Spleen (tissue), 13 donors: ENCODE measurements around the gene PDXDC1. TPM values are rescaled to one million over a fixed set of nuclear protein-coding genes. Genes with fewer than 3 reads are reported as not detected.
"Not testable (repeated sequence)": the region's sequence is repeated elsewhere in the genome, so short reads cannot be mapped to it uniquely, and the experiment has no call there.

Experiments used
- DNase-seq: peaks from one replicate; pipeline ENCODE4 v3.0.0-alpha.2; 2020
- H3K27ac ChIP-seq, 8 donors: fragments of 200-600 bp; sonication (generic) in 7 of 8; 1 replicate in 4 of 8; 2 replicates in 4 of 8; pipeline versions ENCODE4 v1.5.0 to v1.8.0; 2016 to 2021; ENCODE audit warnings: inconsistent platforms in 4 of 8, mild to moderate bottlenecking in 4 of 8, moderate library complexity in 1 of 8
- H3K27me3 ChIP-seq, 7 donors: fragments of 200-600 bp; sonication (generic) in 6 of 7; replicated peaks in 1 of 7; 1 replicate in 4 of 7; 2 replicates in 3 of 7; pipeline versions ENCODE4 v1.5.0 to v1.8.0; 2016 to 2021; ENCODE audit warnings: inconsistent platforms in 3 of 7, mild to moderate bottlenecking in 1 of 7
- H3K36me3 ChIP-seq, 6 donors: fragments of 200-600 bp; sonication (generic) in 5 of 6; 1 replicate in 4 of 6; 2 replicates in 2 of 6; pipeline versions ENCODE4 v1.5.0 to v1.8.0; 2016 to 2021; ENCODE audit warnings: inconsistent platforms in 2 of 6
- H3K4me1 ChIP-seq, 6 donors: fragments of 200-600 bp; sonication (generic) in 5 of 6; 1 replicate in 3 of 6; 2 replicates in 3 of 6; pipeline versions ENCODE4 v1.5.0 to v1.8.0; 2016 to 2021; ENCODE audit warnings: inconsistent platforms in 3 of 6
- H3K4me3 ChIP-seq, 8 donors: fragments of 200-600 bp; sonication (generic) in 7 of 8; 1 replicate in 4 of 8; 2 replicates in 4 of 8; pipeline versions ENCODE4 v1.5.0 to v1.8.0; 2016 to 2021; ENCODE audit warnings: inconsistent platforms in 4 of 8, mild to moderate bottlenecking in 4 of 8, moderate library complexity in 2 of 8
- H3K9me3 ChIP-seq, 8 donors: fragments of 200-600 bp; sonication (generic) in 7 of 8; 1 replicate in 4 of 8; 2 replicates in 4 of 8; pipeline versions ENCODE4 v1.5.0 to v1.8.0; 2016 to 2021; ENCODE audit warnings: inconsistent platforms in 4 of 8
- POLR2A ChIP-seq, 3 donors: fragments of 450-650 bp; IDR thresholded peaks; one replicate each; pipeline ENCODE4 v1.5.1; 2017; ENCODE audit warnings: antibody characterized with exemption in 3 of 3, mild to moderate bottlenecking in 1 of 3
- POLR2AphosphoS5 ChIP-seq, 3 donors: sonication (generic); formaldehyde crosslinking; IDR thresholded peaks; one replicate each; pipeline ENCODE4 v1.5.1; 2017; ENCODE audit warnings: antibody characterized with exemption in 3 of 3
- WGBS, 5 donors: extraction: QIAGEN DNeasy Blood & Tissue Kit in 3 of 5; methylation state at CpG; one replicate each; pipeline versions ENCODE4 v1.1.5 to v1.1.7; 2013 to 2018; 5-methylcytosine and 5-hydroxymethylcytosine counted together
- intact Hi-C: fragments of 100-400 bp; cut with DNase I; formaldehyde crosslinking; loops from one replicate; pipeline ENCODE4 v1.15.0; 2023; ENCODE audit warnings: low total_unique reads
- long read RNA-seq, 2 donors: transcript quantifications; one replicate each; lab custom pipeline, GENCODE V29; 2026
- polyA plus RNA-seq, 3 donors: library from polyadenylated mRNA; stranded (reverse); fragments of 200-250 nt; gene quantifications; one replicate each; pipeline ENCODE4 v1.2.1, GENCODE V29; 2013
- total RNA-seq, 7 donors: library from RNA; depleted of rRNA in 3 of 7; stranded (reverse); fragments of >200 nt in 3 of 7; fragmentation: NEBNext Ultra II Directional in 4 of 7; extraction: Animal tissue kit (Norgen Biotek cat#: 25700) in 4 of 7; gene quantifications; one replicate each; pipeline versions ENCODE4 v1.1.0 to v1.2.1, GENCODE V29; 2016 to 2021
- TF ChIP-seq, protein P1 (sequence below), 11 experiments: fragments of 200-600 bp in 7 of 11; fragments of 450-650 bp in 4 of 11; sonication (generic) in 4 of 11; IDR thresholded peaks in 8 of 11; conservative IDR thresholded peaks in 3 of 11; 1 replicate in 7 of 11; 2 replicates in 4 of 11; pipeline versions ENCODE4 v1.4.0 to v1.8.0; 2016 to 2021; ENCODE audit warnings: antibody characterized with exemption in 11 of 11, inconsistent platforms in 4 of 11, mild to moderate bottlenecking in 1 of 11
- donor health status: healthy with polysubstance abuse.
- donor health status: DM: no; HTN: no; CAD: no; lungs with moderate emphysema.
- donor health status: DM: no; HTN: no; CAD: no.
- donor health status: Bipolar disorder and iron deficiency.
- donor health status: healthy.
- donor health status: DM: no; HTN: no; CAD: no.
- donor health status: DM: yes; HTN: yes; CAD: no.

Gene PDXDC1, protein sequence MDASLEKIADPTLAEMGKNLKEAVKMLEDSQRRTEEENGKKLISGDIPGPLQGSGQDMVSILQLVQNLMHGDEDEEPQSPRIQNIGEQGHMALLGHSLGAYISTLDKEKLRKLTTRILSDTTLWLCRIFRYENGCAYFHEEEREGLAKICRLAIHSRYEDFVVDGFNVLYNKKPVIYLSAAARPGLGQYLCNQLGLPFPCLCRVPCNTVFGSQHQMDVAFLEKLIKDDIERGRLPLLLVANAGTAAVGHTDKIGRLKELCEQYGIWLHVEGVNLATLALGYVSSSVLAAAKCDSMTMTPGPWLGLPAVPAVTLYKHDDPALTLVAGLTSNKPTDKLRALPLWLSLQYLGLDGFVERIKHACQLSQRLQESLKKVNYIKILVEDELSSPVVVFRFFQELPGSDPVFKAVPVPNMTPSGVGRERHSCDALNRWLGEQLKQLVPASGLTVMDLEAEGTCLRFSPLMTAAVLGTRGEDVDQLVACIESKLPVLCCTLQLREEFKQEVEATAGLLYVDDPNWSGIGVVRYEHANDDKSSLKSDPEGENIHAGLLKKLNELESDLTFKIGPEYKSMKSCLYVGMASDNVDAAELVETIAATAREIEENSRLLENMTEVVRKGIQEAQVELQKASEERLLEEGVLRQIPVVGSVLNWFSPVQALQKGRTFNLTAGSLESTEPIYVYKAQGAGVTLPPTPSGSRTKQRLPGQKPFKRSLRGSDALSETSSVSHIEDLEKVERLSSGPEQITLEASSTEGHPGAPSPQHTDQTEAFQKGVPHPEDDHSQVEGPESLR
- total RNA-seq (10 to 100 TPM; 51.0 to 80.7 (median 72.4) TPM), polyA plus RNA-seq (10 to 100 TPM; 17.7 to 29.6 (median 18.6) TPM)
- long read RNA-seq, donor 1, full-length matches to known transcripts: 5 of 10 reads
- long read RNA-seq, donor 1, partial matches to known transcripts: 0 of 10 reads
- long read RNA-seq, donor 1, other reads (novel, unspliced or antisense): 5 of 10 reads
- long read RNA-seq, donor 2, full-length matches to known transcripts: 5 of 5 reads
- long read RNA-seq, donor 2, partial matches to known transcripts: 0 of 5 reads
- long read RNA-seq, donor 2, other reads (novel, unspliced or antisense): 0 of 5 reads

DNA sequence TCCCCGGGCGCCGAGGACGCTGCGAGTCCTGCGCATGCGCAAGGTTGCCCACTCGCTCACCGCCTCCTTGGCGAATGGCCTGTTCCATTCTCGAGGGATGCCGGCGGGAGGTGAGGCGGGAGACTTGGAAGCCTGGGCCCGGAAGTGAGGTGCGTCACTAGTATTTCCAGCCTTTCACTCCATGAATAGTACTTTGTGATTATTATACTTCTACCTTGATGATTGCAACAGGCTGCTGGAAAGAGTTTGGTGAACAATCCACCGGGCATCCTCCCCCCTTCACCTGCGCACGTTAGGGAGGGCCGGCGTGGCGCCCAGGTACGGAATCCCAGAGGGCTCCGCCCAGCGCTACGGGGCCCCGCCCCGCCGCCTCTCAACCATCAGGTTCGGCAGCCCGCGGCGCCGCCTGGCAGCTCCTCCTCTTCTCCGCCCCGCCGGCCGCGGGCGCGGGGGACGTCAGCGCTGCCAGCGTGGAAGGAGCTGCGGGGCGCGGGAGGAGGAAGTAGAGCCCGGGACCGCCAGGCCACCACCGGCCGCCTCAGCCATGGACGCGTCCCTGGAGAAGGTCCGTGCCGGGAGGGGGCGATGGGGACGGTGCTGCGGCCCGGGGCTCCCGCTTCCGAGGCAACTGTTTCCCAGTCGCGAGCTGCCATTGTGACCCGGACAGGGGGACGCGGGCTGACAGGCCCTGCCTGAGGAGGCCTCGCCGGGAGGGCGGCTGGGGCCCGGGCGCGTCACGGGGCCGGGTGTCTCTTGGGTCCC, at the start of gene PDXDC1:
Gene PDXDC1, plus strand, starts transcription at position 371 of the 762 bp plus-strand sequence. Its CDS starts 174 bp downstream, at position 545.
- 0 to 1% (median 1%) methylated on average over 37 to 74 of the region's 74 CpGs for WGBS, 5 donors
- TF ChIP-seq, protein P1, sequence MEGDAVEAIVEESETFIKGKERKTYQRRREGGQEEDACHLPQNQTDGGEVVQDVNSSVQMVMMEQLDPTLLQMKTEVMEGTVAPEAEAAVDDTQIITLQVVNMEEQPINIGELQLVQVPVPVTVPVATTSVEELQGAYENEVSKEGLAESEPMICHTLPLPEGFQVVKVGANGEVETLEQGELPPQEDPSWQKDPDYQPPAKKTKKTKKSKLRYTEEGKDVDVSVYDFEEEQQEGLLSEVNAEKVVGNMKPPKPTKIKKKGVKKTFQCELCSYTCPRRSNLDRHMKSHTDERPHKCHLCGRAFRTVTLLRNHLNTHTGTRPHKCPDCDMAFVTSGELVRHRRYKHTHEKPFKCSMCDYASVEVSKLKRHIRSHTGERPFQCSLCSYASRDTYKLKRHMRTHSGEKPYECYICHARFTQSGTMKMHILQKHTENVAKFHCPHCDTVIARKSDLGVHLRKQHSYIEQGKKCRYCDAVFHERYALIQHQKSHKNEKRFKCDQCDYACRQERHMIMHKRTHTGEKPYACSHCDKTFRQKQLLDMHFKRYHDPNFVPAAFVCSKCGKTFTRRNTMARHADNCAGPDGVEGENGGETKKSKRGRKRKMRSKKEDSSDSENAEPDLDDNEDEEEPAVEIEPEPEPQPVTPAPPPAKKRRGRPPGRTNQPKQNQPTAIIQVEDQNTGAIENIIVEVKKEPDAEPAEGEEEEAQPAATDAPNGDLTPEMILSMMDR (IDR thresholded peaks at IDR 0.05 in 8 of 11, conservative IDR thresholded peaks at IDR 0.05 in 3 of 11): peak in 5 of 11 experiments; percentile 5 to 43 (median 25)
- TF ChIP-seq POLR2A (IDR thresholded peaks at IDR 0.05) (peak; percentile 29 to 65 (median 40)), POLR2AphosphoS5 (IDR thresholded peaks at IDR 0.05) (peak; percentile 83 to 97 (median 87))
- H3K9me3 ChIP-seq, H3K27me3 ChIP-seq, intact Hi-C loops, H3K36me3 ChIP-seq: not testable (repeated sequence)
- peaks cover 8 to 48% (median 26%) of the 10 kb centered on the region in 6 donors for H3K4me1 ChIP-seq
- H3K27ac ChIP-seq: peak within 1 kb of the TSS; percentile 84 to 94 (median 92)
- H3K4me3 ChIP-seq: peak within 1 kb of the TSS; percentile 67 to 98 (median 92)
- peak; percentile 100 for DNase-seq

DNA sequence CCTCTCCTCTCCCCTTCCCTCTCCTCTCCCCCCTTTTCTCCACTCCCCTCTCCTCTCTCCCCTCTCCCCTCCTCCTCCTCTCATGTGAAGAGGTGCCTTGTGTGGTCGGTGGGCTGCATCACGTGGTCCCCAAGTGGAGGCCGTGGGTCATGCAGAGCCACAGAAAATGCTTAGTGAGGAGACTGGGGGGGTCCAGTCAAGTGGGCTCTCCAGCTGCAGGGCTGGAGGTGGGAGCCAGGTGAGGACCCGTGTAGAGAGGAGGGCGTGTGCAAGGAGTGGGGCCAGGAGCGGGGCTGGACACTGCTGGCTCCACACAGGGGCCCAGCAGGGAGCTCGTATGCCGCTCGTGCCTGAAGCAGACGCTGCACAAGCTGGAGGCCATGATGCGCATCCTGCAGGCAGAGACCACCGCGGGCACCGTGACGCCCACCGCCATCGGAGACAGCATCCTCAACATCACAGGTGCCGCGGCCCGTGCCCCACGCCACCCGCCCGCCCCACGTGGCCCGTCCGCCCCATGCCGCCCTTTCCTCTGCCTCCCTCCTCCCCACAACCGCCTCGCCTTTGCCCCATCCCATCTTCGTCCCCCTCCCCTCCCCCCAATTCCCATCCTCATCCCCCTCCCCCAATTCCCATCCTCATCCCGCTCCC, 46.6 kb upstream of the PDXDC1 start:
- H3K27me3 ChIP-seq, intact Hi-C loops, H3K4me3 ChIP-seq, H3K9me3 ChIP-seq, H3K27ac ChIP-seq, H3K4me1 ChIP-seq: not testable (repeated sequence)
- peaks cover 0 to 16% (median 1%) of the 10 kb centered on the region in 6 donors for H3K36me3 ChIP-seq
- peak; percentile 66 for DNase-seq
- WGBS, 5 donors: 78 to 83% (median 79%) methylated on average over 6 to 9 of the region's 31 CpGs

DNA sequence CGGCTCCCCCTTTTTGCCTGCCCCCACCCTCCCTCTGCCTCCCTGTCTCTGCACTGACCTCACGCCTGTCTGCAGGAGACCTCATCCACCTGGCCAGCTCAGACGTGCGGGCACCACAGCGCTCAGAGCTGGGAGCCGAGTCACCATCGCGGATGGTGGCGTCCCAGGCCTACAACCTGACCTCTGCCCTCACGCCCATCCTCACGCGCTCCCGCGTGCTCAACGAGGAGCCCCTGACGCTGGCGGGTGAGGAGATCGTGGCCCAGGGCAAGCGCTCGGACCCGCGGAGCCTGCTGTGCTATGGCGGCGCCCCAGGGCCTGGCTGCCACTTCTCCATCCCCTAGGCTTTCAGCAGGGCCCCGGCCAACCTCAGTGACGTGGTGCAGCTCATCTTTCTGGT, 45.6 kb upstream of the PDXDC1 start:
- 80 to 97% (median 89%) methylated on average over 16 to 19 of the region's 26 CpGs; no CpG with 5 or more reads in 1 of the 5 donors for WGBS, 5 donors

DNA sequence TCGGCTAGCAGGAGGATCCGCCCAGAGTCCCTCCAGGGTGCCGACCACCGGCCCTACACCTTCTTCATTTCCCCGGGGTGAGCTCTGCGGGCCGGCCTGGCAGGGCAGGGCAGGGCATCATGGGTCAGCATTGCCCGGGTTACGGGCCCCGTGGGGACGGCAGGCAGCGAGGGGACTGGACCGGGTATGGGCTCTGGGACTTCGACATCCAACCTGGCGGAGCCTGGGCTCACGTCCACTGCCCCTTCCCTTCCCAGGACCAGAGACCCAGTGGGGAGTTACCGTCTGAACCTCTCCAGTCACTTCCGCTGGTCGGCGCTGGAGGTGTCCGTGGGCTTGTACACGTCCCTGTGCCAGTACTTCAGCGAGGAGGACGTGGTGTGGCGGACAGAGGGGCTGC, 44.6 kb upstream of the PDXDC1 start:
- H3K27me3 ChIP-seq, H3K27ac ChIP-seq, H3K4me1 ChIP-seq, DNase-seq, H3K9me3 ChIP-seq, intact Hi-C loops, H3K4me3 ChIP-seq: not testable (repeated sequence)
- WGBS, 5 donors: 88 to 96% (median 92%) methylated on average over 5 to 10 of the region's 25 CpGs; no CpG with 5 or more reads in 2 of the 5 donors
- peaks cover 0 to 15% (median 1%) of the 10 kb centered on the region in 6 donors for H3K36me3 ChIP-seq

More for the DNA sequence above, 45.6 kb upstream of the PDXDC1 start:
- H3K9me3 ChIP-seq, H3K4me1 ChIP-seq, H3K27ac ChIP-seq, intact Hi-C loops, DNase-seq, H3K27me3 ChIP-seq, H3K4me3 ChIP-seq: not testable (repeated sequence)
- peaks cover 0 to 13% (median 1%) of the 10 kb centered on the region in 6 donors for H3K36me3 ChIP-seq
